ENCODE measurements around the gene GOLIM4.

DNA sequence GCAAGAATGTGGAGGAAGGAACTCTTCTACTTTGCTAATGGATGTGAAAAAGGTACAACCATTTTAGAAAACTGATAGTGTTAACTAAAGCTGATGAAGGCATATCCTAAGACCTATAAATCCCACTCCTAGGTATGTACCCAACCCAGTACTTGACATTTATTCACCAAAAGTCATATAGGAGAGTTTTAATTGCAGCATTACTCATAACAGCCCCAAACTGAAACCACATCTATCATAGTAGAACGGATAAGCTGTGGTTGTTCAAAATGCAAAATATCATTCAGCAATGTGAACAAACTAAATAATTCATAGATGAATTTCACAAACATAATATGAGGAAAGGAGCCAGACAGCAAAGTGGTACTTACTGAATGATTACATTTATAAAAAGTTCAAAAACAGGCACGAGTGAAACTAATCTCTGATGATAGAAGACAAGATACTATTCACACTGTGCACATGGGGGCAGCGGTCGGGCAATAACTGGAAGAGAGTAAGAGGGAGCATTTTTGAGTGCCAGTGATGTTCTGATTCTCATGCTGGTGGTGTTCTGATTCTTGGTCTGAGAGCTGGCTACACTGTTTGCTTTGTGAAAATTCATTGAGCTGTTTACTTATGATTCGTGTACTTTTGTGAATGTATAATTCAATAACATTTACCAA, 34.3 kb downstream of the GOLIM4 start:
- TF ChIP-seq ZNF274 (IDR thresholded peaks at IDR 0.05; ENCODE audit: low read depth, low read length) (no peak), YY1 (IDR thresholded peaks at IDR 0.05; ENCODE audit: insufficient read depth, insufficient read length) (no peak), SUZ12 (IDR thresholded peaks at IDR 0.05; ENCODE audit: extremely low read depth, insufficient read depth, insufficient read length) (no peak)

All from NT2/D1 (cell line).